DND-41 (cell line): ENCODE results near the gene EHD3.
"Not testable (repeated sequence)": the region's sequence is repeated elsewhere in the genome, so short reads cannot be mapped to it uniquely, and the experiment has no call there.

Experiments
- EZH2 ChIP-seq: IDR thresholded peaks from 3 replicates; pipeline ENCODE4 v1.6.1; 2012; ENCODE audit warnings: borderline replicate concordance, low read depth, mild to moderate bottlenecking, moderate library complexity, low read length, inconsistent platforms; ENCODE audit not compliant: severe bottlenecking
- TF ChIP-seq, protein P1 (sequence below): IDR thresholded peaks from 2 replicates; pipeline ENCODE4 v1.5.1; 2012; ENCODE audit warnings: borderline replicate concordance, low read length, moderate library complexity, mild to moderate bottlenecking; ENCODE audit not compliant: poor library complexity, severe bottlenecking; ENCODE audit errors: extremely low read depth

DNA sequence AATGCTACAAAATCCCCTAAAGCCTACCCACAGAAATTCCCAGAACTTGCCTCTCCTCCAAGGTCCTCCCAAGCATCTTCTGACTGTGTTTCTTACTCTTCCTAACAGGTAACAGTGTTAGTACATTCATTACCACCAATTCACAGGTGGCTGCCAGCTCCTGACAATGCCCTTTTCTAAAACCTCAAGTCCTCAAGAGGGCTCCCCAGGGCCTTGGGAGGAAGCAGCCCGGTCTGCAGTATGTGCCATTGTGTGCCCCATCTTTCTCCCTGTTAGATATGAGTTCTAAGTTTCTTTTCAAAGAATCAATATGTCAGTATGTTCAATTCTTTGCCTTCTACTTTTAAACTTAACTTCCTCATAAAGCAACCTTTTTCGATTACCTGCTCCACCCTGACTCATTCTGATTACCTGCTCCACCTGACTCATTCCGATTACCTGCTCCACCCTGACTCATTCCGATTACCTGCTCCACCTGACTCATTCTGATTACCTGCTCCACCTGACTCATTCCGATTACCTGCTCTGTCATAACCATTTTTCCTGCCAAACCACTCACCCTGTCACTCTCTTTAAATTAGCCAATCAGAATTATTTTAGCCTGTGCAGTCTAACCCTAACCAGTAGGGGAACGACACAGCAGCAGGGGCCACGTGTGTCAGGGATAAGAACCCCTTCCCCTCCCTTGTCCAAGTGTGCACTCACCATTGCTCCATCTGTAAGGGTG is 49.4 kb downstream of the EHD3 start:
- TF ChIP-seq, protein P1, sequence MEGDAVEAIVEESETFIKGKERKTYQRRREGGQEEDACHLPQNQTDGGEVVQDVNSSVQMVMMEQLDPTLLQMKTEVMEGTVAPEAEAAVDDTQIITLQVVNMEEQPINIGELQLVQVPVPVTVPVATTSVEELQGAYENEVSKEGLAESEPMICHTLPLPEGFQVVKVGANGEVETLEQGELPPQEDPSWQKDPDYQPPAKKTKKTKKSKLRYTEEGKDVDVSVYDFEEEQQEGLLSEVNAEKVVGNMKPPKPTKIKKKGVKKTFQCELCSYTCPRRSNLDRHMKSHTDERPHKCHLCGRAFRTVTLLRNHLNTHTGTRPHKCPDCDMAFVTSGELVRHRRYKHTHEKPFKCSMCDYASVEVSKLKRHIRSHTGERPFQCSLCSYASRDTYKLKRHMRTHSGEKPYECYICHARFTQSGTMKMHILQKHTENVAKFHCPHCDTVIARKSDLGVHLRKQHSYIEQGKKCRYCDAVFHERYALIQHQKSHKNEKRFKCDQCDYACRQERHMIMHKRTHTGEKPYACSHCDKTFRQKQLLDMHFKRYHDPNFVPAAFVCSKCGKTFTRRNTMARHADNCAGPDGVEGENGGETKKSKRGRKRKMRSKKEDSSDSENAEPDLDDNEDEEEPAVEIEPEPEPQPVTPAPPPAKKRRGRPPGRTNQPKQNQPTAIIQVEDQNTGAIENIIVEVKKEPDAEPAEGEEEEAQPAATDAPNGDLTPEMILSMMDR: not testable (repeated sequence)
- TF ChIP-seq EZH2: not testable (repeated sequence)
